Caco-2 (cell line): ENCODE data around the gene COL5A2. TPM values are rescaled to one million over a fixed set of nuclear protein-coding genes. Genes with fewer than 3 reads are reported as not detected.

Source experiments
- BruUV-seq: library from RNA; stranded (reverse); fragments of 400-500 nt; replicated peaks from 2 replicates; lab custom pipeline; 2021; lab: Mats Ljungman, UMichigan
- CTCF ChIA-PET: fragments of 300-600 bp; sonication (Branson Sonifier 250); formaldehyde crosslinking; loops from one replicate; lab custom pipeline; 2022; ENCODE audit warnings: antibody characterized with exemption; lab: Charles Lee
- POLR2A ChIA-PET: fragments of 300-600 bp; sonication (Branson Sonifier 250); formaldehyde crosslinking; loops from one replicate; lab custom pipeline; 2022; ENCODE audit warnings: antibody characterized with exemption; lab: Charles Lee
- DNase-seq, 2 experiments: peaks; one replicate each; pipeline versions ENCODE4 v3.0.0 to v3.0.0-alpha.2; 2020 to 2022
- H3K27me3 ChIP-seq: replicated peaks from 2 replicates; pipeline ENCODE4 v1.6.0; 2011; ENCODE audit warnings: low read length; ENCODE audit not compliant: control insufficient read depth, insufficient read depth
- H3K36me3 ChIP-seq: 2 replicates; pipeline ENCODE4 v1.5.1; 2011; ENCODE audit warnings: low read length; ENCODE audit not compliant: control insufficient read depth, insufficient read depth
- H3K4me1 ChIP-seq: fragments of 250-450 bp; sonication (Bioruptor Pico); 2 replicates; pipeline ENCODE4 v1.5.1; 2020; ENCODE audit warnings: mild to moderate bottlenecking
- H3K4me3 ChIP-seq: 2 replicates; pipeline ENCODE4 v1.5.1; 2011; ENCODE audit warnings: low read depth, mild to moderate bottlenecking, control low read depth, low read length
- H3K9me3 ChIP-seq: fragments of 250-450 bp; sonication (Bioruptor Pico); 2 replicates; pipeline ENCODE4 v1.5.1; 2020; ENCODE audit warnings: mild to moderate bottlenecking, moderate library complexity
- H3K27ac Mint-ChIP-seq: one replicate; pipeline ENCODE4 v1.8.0; 2022; ENCODE audit warnings: mixed read lengths; ENCODE audit not compliant: unreplicated experiment
- H3K27me3 Mint-ChIP-seq: one replicate; pipeline ENCODE4 v1.8.0; 2022; ENCODE audit warnings: mixed read lengths; ENCODE audit not compliant: insufficient read depth, unreplicated experiment
- H3K36me3 Mint-ChIP-seq: one replicate; pipeline ENCODE4 v1.8.0; 2022; ENCODE audit warnings: mild to moderate bottlenecking, mixed read lengths; ENCODE audit not compliant: insufficient read depth, unreplicated experiment
- H3K4me1 Mint-ChIP-seq: one replicate; pipeline ENCODE4 v1.8.0; 2022; ENCODE audit warnings: low read depth, mixed read lengths; ENCODE audit not compliant: unreplicated experiment
- H3K4me3 Mint-ChIP-seq: one replicate; pipeline ENCODE4 v1.8.0; 2022; ENCODE audit warnings: mild to moderate bottlenecking, moderate library complexity, mixed read lengths; ENCODE audit not compliant: unreplicated experiment
- H3K9me3 Mint-ChIP-seq: one replicate; pipeline ENCODE4 v1.8.0; 2022; ENCODE audit warnings: mixed read lengths; ENCODE audit not compliant: unreplicated experiment
- intact Hi-C: fragments of 100-400 bp; cut with micrococcal nuclease; formaldehyde crosslinking; loops from one replicate; pipeline ENCODE4 v1.10.0; 2022; ENCODE audit not compliant: unreplicated experiment
- total RNA-seq: library from RNA; stranded (reverse); gene quantifications from 2 replicates; pipeline ENCODE4 v1.2.3, GENCODE V29; 2022
- TF ChIP-seq, protein P1 (sequence below), 2 experiments: fragments of 200-600 bp in 1 of 2; IDR thresholded peaks; 1 replicate in 1 of 2; 2 replicates in 1 of 2; pipeline versions ENCODE4 v1.5.1 to v1.8.0; 2011 to 2022; ENCODE audit warnings: antibody characterized with exemption in 1 of 2, control low read depth in 1 of 2, inconsistent platforms in 1 of 2, low read depth in 1 of 2, low read length in 1 of 2, mild to moderate bottlenecking in 1 of 2, moderate library complexity in 1 of 2; ENCODE audit not compliant: insufficient read depth in 1 of 2, severe bottlenecking in 1 of 2, unreplicated experiment in 1 of 2

Gene COL5A2
- total RNA-seq, 1 experiment from 2014 or later: 244 TPM

DNA sequence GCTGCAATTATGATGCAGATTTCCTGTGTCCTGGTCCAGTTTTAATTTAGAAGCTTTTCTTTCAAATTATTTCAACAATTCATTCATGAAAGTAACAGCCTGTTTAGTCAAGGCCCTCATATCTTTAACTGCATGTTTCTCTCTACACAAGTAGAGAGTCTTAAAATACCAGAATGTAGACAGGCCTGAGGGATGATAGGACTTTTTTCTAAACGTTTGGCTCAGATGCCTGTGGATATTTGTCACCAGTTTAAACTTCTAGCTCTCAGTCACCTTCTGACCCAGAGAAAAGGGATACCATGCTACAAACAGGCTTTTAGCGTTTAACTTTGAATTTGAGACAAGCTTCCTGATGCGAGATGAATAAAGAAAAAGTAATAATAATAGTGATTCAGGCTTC, 15.7 kb downstream of the COL5A2 start:
- Mint-ChIP-seq H3K27me3 (no peaks in the 10 kb centered on the region), H3K27ac (peak overlapping the region; percentile 66), H3K36me3 (peaks cover 20% of the 10 kb centered on the region), H3K4me1 (peaks cover 22% of the 10 kb centered on the region), H3K9me3 (no peaks in the 10 kb centered on the region), H3K4me3 (no peak overlapping the region)
- Histone ChIP-seq H3K27me3 (no peaks in the 10 kb centered on the region), H3K36me3 (no peaks in the 10 kb centered on the region), H3K4me1 (peaks cover 25% of the 10 kb centered on the region), H3K9me3 (no peaks in the 10 kb centered on the region), H3K4me3 (no peak overlapping the region)
- TF ChIP-seq, protein P1, sequence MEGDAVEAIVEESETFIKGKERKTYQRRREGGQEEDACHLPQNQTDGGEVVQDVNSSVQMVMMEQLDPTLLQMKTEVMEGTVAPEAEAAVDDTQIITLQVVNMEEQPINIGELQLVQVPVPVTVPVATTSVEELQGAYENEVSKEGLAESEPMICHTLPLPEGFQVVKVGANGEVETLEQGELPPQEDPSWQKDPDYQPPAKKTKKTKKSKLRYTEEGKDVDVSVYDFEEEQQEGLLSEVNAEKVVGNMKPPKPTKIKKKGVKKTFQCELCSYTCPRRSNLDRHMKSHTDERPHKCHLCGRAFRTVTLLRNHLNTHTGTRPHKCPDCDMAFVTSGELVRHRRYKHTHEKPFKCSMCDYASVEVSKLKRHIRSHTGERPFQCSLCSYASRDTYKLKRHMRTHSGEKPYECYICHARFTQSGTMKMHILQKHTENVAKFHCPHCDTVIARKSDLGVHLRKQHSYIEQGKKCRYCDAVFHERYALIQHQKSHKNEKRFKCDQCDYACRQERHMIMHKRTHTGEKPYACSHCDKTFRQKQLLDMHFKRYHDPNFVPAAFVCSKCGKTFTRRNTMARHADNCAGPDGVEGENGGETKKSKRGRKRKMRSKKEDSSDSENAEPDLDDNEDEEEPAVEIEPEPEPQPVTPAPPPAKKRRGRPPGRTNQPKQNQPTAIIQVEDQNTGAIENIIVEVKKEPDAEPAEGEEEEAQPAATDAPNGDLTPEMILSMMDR (IDR thresholded peaks at IDR 0.05; ENCODE audit: insufficient read depth in 1 of 2, low read depth in 1 of 2, low read length in 1 of 2, severe bottlenecking in 1 of 2, unreplicated experiment in 1 of 2): no peak
- intact Hi-C loops: loop anchor here (2.0 kb wide), 1 partner anchor 15 kb away; the partner anchor contains the start of gene COL5A2
- POLR2A ChIA-PET: no interaction called here
- no TSS peak for BruUV-seq
- no peak for DNase-seq
- CTCF ChIA-PET: interaction anchor here (1.7 kb wide), 1 partner anchor 21 kb away, joined by 7 read pairs; no protein-coding TSS in a partner anchor

DNA sequence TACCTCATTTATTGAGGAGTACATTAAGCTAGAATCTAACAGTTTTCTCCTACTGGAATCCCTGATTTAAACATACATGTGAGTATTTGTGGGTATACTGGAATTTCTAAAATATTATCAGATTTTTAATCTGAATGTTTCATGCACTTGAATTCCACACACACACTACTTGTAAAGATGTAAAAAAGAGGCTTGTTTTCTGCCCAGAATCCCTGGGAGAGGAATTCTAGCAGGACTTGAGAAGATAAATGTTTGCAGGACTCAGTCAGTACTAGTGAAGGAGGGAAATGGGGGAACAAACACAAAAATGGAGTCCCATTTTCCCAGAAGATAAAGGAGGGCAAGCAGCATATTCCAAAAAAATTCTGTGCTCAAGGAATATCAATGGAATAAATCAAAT, 17.0 kb downstream of the COL5A2 start:
- Histone ChIP-seq H3K36me3 (no peaks in the 10 kb centered on the region), H3K27me3 (no peaks in the 10 kb centered on the region), H3K9me3 (no peaks in the 10 kb centered on the region), H3K4me3 (no peak overlapping the region), H3K4me1 (peaks cover 38% of the 10 kb centered on the region)
- no TSS peak for BruUV-seq
- H3K27me3 Mint-ChIP-seq: no peaks in the 10 kb centered on the region
- TF ChIP-seq, protein P1 (IDR thresholded peaks at IDR 0.05; ENCODE audit: insufficient read depth in 1 of 2, low read depth in 1 of 2, low read length in 1 of 2, severe bottlenecking in 1 of 2, unreplicated experiment in 1 of 2): no peak
- no peak overlapping the region for H3K4me3 Mint-ChIP-seq
- CTCF ChIA-PET: no interaction called here
- H3K9me3 Mint-ChIP-seq: no peaks in the 10 kb centered on the region
- no peak overlapping the region for H3K27ac Mint-ChIP-seq
- H3K36me3 Mint-ChIP-seq: peaks cover 12% of the 10 kb centered on the region
- H3K4me1 Mint-ChIP-seq: peaks cover 31% of the 10 kb centered on the region
- DNase-seq: no peak
- POLR2A ChIA-PET: no interaction called here
- intact Hi-C loops: loop anchor here (2.0 kb wide), 1 partner anchor 16 kb away; the partner anchor contains the start of gene COL5A2

DNA sequence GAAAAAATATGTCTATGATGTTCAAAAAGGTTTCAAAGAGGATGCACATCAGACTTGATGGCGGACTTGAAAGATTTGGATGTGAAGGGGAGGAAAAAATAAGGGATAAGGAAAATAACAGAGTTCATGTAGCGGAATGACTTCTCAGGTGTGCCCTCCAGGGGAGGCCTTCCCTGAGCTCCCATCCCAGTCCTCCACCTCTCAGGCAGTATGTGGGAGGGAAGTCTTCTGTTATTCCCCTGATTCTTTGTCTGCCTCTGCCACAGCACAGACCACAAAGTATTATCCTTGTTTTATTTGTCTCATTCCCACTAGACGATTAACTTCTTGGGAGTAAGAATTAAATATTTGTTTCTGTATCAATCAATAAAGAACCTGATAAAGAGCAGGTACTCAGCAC, 17.7 kb downstream of the COL5A2 start:
- Histone ChIP-seq H3K27me3 (no peaks in the 10 kb centered on the region), H3K36me3 (no peaks in the 10 kb centered on the region), H3K4me3 (no peak overlapping the region), H3K4me1 (peaks cover 43% of the 10 kb centered on the region), H3K9me3 (no peaks in the 10 kb centered on the region)
- no peak for DNase-seq
- TF ChIP-seq, protein P1 (IDR thresholded peaks at IDR 0.05; ENCODE audit: insufficient read depth in 1 of 2, low read depth in 1 of 2, low read length in 1 of 2, severe bottlenecking in 1 of 2, unreplicated experiment in 1 of 2): no peak
- ChIA-PET POLR2A (no interaction called here), CTCF (no interaction called here)
- Mint-ChIP-seq H3K27ac (no peak overlapping the region), H3K4me1 (peaks cover 38% of the 10 kb centered on the region), H3K4me3 (no peak overlapping the region), H3K27me3 (no peaks in the 10 kb centered on the region), H3K36me3 (peaks cover 7% of the 10 kb centered on the region), H3K9me3 (no peaks in the 10 kb centered on the region)
- intact Hi-C loops: loop anchor here (2.0 kb wide), 1 partner anchor 17 kb away; the partner anchor contains the start of gene COL5A2
- BruUV-seq: no TSS peak
